HFF-Myc (cell line): ENCODE results near the gene MUTYH.
"Not testable (repeated sequence)": the region's sequence is repeated elsewhere in the genome, so short reads cannot be mapped to it uniquely, and the experiment has no call there.

Source experiments
- DNase-seq: peaks from one replicate; pipeline ENCODE4 v3.0.0-alpha.2; 2011; ENCODE audit warnings: low read depth; ENCODE audit errors: extremely low read depth
- H3K4me3 ChIP-seq: replicated peaks from 2 replicates; pipeline ENCODE4 v1.5.1; 2011; ENCODE audit warnings: low read depth, mild to moderate bottlenecking, control low read depth, low read length
- CTCF ChIP-seq: IDR thresholded peaks from 2 replicates; pipeline ENCODE4 v1.5.1; 2012; ENCODE audit warnings: mild to moderate bottlenecking, low read depth, low read length, control low read depth; ENCODE audit errors: missing control alignments

Gene MUTYH

GRCh38 chr1:45299296-45299695 lies 40.9 kb downstream of the MUTYH start:
- no peak overlapping the region for H3K4me3 ChIP-seq
- no peak for TF ChIP-seq CTCF
- DNase-seq = no peak

DNA sequence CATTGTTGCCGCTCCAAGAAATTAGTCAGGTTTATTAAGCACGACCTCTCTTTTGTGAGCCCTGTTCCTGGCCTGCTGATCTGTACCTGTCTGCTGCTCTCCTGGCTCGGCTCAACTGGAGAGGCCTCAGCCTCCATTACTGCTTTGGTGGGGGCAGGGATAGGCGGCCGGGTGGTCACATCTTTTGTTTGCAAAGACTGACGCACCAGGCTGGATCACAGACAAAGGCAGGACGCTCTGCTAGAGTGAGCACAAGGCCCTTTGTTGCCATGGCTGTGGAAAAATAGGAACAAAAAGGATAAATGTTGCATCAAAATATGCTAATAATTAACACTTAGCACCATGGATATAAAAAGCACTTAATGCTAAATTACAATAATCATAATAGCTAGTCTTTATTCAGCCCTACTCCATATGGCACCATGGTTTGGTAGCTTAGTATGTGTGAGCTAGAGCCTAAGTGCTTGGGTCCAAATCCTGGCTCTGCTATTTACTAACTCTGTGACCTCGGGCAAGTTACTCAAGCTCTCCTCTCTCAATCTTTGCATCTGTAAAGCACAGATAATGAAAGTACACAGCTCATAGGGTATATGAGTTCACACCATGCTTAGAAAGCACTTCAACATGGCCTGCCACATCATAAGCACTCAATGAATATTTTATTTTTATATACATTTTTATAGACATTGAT lies 42.4 kb downstream of the MUTYH start:
- no peak overlapping the region for H3K4me3 ChIP-seq
- DNase-seq = no peak
- TF ChIP-seq CTCF = no peak

DNA sequence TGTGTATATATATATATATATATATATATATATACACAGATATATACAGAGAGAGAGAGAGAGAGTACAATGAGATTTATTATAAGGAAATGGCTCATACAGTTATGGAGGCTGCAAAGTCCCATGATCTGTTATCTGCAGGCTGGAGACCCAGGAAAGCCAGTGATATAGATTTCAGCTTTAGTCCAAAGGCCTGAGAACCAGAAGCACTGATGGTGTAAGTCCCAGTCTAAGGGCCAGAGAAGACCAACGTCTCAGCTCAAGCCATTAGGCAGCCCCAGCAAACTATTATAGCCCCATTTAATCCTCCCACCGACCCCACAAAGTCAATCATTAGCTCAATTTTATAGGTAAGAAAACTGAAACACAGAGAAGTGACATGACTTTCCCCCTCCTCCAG lies 48.5 kb downstream of the MUTYH start:
- no peak for TF ChIP-seq CTCF
- H3K4me3 ChIP-seq = no peak overlapping the region
- no peak for DNase-seq

DNA sequence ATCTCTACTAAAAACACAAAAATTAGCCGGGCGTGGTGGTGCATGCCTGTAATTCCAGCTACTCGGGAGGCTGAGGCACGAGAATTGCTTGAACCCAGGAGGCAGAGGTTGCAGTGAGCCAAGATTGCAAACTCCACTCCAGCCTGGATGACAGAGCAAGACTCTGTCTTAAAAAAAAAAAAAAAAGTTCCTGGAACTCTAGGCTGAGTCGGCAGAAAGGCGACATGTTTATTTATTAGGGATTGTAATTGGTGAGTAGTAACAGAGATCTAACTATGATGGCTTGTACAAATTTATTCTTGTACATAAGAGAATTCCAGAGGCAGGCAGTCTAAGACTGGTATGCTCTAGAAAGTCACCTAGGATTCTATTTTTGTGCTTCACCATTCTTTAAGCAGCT lies 49.2 kb downstream of the MUTYH start:
- not testable (repeated sequence) for H3K4me3 ChIP-seq, DNase-seq

DNA sequence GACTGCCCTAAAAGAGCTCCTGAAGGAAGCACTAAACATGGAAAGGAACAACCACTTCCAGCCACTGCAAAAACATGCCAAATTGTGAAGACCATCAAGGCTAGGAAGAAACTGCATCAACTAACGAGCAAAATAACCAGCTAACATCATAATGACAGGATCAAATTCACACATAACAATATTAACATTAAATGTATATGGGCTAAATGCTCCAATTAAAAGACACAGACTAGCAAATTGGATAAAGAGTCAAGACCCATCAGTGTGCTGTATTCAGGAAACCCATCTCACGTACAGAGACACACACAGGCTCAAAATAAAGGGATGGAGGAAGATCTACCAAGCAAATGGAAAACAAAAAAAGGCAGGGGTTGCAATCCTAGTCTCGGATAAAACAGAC lies 53.7 kb downstream of the MUTYH start:
- not testable (repeated sequence) for DNase-seq, H3K4me3 ChIP-seq

DNA sequence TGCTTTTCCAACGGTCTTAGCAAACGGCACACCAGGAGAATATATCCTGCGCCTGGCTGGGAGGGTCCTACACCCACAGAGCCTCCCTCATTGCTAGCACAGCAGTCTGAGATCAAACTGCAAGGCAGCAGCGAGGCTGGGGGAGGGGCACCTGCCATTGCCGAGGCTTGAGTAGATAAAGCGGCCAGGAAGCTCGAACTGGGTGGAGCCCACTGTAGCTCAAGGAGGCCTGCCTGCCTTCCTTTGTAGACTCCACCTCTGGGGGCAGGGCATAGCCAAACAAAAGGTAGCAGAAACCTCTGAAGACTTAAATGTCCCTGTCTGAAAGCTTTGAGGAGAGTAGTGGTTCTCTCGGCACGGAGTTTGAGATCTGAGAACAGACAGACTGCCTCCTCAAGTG lies 55.4 kb downstream of the MUTYH start:
- H3K4me3 ChIP-seq, DNase-seq: not testable (repeated sequence)

GRCh38 chr1:45282351-45282750 lies 57.9 kb downstream of the MUTYH start:
- H3K4me3 ChIP-seq = no peak overlapping the region
- no peak for DNase-seq
- no peak for TF ChIP-seq CTCF
